Caco-2 (cell line): Measurements from ENCODE around the gene HEATR5A. TPM values are rescaled to one million over a fixed set of nuclear protein-coding genes. Genes with fewer than 3 reads are reported as not detected.

Experiments used
- BruUV-seq: library from RNA; stranded (reverse); fragments of 400-500 nt; replicated peaks from 2 replicates; lab custom pipeline; 2021; lab: Mats Ljungman, UMichigan
- CTCF ChIA-PET: fragments of 300-600 bp; sonication (Branson Sonifier 250); formaldehyde crosslinking; loops from one replicate; lab custom pipeline; 2022; ENCODE audit warnings: antibody characterized with exemption; lab: Charles Lee
- POLR2A ChIA-PET: fragments of 300-600 bp; sonication (Branson Sonifier 250); formaldehyde crosslinking; loops from one replicate; lab custom pipeline; 2022; ENCODE audit warnings: antibody characterized with exemption; lab: Charles Lee
- DNase-seq, 2 experiments: peaks; one replicate each; pipeline versions ENCODE4 v3.0.0 to v3.0.0-alpha.2; 2020 to 2022
- H3K27me3 ChIP-seq: replicated peaks from 2 replicates; pipeline ENCODE4 v1.6.0; 2011; ENCODE audit warnings: low read length; ENCODE audit not compliant: control insufficient read depth, insufficient read depth
- H3K36me3 ChIP-seq: 2 replicates; pipeline ENCODE4 v1.5.1; 2011; ENCODE audit warnings: low read length; ENCODE audit not compliant: control insufficient read depth, insufficient read depth
- H3K4me1 ChIP-seq: fragments of 250-450 bp; sonication (Bioruptor Pico); 2 replicates; pipeline ENCODE4 v1.5.1; 2020; ENCODE audit warnings: mild to moderate bottlenecking
- H3K4me3 ChIP-seq: 2 replicates; pipeline ENCODE4 v1.5.1; 2011; ENCODE audit warnings: low read depth, mild to moderate bottlenecking, control low read depth, low read length
- H3K9me3 ChIP-seq: fragments of 250-450 bp; sonication (Bioruptor Pico); 2 replicates; pipeline ENCODE4 v1.5.1; 2020; ENCODE audit warnings: mild to moderate bottlenecking, moderate library complexity
- H3K27ac Mint-ChIP-seq: one replicate; pipeline ENCODE4 v1.8.0; 2022; ENCODE audit warnings: mixed read lengths; ENCODE audit not compliant: unreplicated experiment
- H3K27me3 Mint-ChIP-seq: one replicate; pipeline ENCODE4 v1.8.0; 2022; ENCODE audit warnings: mixed read lengths; ENCODE audit not compliant: insufficient read depth, unreplicated experiment
- H3K36me3 Mint-ChIP-seq: one replicate; pipeline ENCODE4 v1.8.0; 2022; ENCODE audit warnings: mild to moderate bottlenecking, mixed read lengths; ENCODE audit not compliant: insufficient read depth, unreplicated experiment
- H3K4me1 Mint-ChIP-seq: one replicate; pipeline ENCODE4 v1.8.0; 2022; ENCODE audit warnings: low read depth, mixed read lengths; ENCODE audit not compliant: unreplicated experiment
- H3K4me3 Mint-ChIP-seq: one replicate; pipeline ENCODE4 v1.8.0; 2022; ENCODE audit warnings: mild to moderate bottlenecking, moderate library complexity, mixed read lengths; ENCODE audit not compliant: unreplicated experiment
- H3K9me3 Mint-ChIP-seq: one replicate; pipeline ENCODE4 v1.8.0; 2022; ENCODE audit warnings: mixed read lengths; ENCODE audit not compliant: unreplicated experiment
- CTCF ChIP-seq, 2 experiments: fragments of 200-600 bp in 1 of 2; IDR thresholded peaks; 1 replicate in 1 of 2; 2 replicates in 1 of 2; pipeline versions ENCODE4 v1.5.1 to v1.8.0; 2011 to 2022; ENCODE audit warnings: antibody characterized with exemption in 1 of 2, control low read depth in 1 of 2, inconsistent platforms in 1 of 2, low read depth in 1 of 2, low read length in 1 of 2, mild to moderate bottlenecking in 1 of 2, moderate library complexity in 1 of 2; ENCODE audit not compliant: insufficient read depth in 1 of 2, severe bottlenecking in 1 of 2, unreplicated experiment in 1 of 2
- intact Hi-C: fragments of 100-400 bp; cut with micrococcal nuclease; formaldehyde crosslinking; loops from one replicate; pipeline ENCODE4 v1.10.0; 2022; ENCODE audit not compliant: unreplicated experiment
- total RNA-seq: library from RNA; stranded (reverse); gene quantifications from 2 replicates; pipeline ENCODE4 v1.2.3, GENCODE V29; 2022

The HEATR5A gene
- total RNA-seq, 1 experiment from 2014 or later: 55.6 TPM

- no peaks in the 10 kb centered on the region for H3K9me3 Mint-ChIP-seq
- no peaks in the 10 kb centered on the region for H3K4me1 ChIP-seq
- no peak for TF ChIP-seq CTCF (IDR thresholded peaks at IDR 0.05; ENCODE audit: insufficient read depth in 1 of 2, low read depth in 1 of 2, low read length in 1 of 2, severe bottlenecking in 1 of 2, unreplicated experiment in 1 of 2)
- DNase-seq: no peak
- no peaks in the 10 kb centered on the region for H3K27me3 ChIP-seq
- H3K27me3 Mint-ChIP-seq: no peaks in the 10 kb centered on the region
- no TSS peak for BruUV-seq
- H3K27ac Mint-ChIP-seq: no peak overlapping the region
- ChIA-PET CTCF (no interaction called here), POLR2A (no interaction called here)
- H3K4me3 ChIP-seq: no peak overlapping the region
- no peaks in the 10 kb centered on the region for H3K36me3 ChIP-seq
- H3K36me3 Mint-ChIP-seq: peaks cover 23% of the 10 kb centered on the region
- no peaks in the 10 kb centered on the region for H3K4me1 Mint-ChIP-seq
- H3K9me3 ChIP-seq: no peaks in the 10 kb centered on the region
- no peak overlapping the region for H3K4me3 Mint-ChIP-seq
- intact Hi-C loops: no loop called here
These were observed 25.2 kb downstream of the HEATR5A start for GRCh38 chr14:31395119-31395518.

GRCh38 chr14:31391977-31392503, 28.3 kb downstream of the HEATR5A start:
- Mint-ChIP-seq H3K4me3 (no peak overlapping the region), H3K9me3 (no peaks in the 10 kb centered on the region), H3K27me3 (no peaks in the 10 kb centered on the region), H3K27ac (no peak overlapping the region), H3K4me1 (no peaks in the 10 kb centered on the region), H3K36me3 (peaks cover 6% of the 10 kb centered on the region)
- Histone ChIP-seq H3K36me3 (no peaks in the 10 kb centered on the region), H3K4me1 (no peaks in the 10 kb centered on the region), H3K4me3 (no peak overlapping the region), H3K9me3 (no peaks in the 10 kb centered on the region), H3K27me3 (no peaks in the 10 kb centered on the region)
- BruUV-seq: no TSS peak
- TF ChIP-seq CTCF (IDR thresholded peaks at IDR 0.05; ENCODE audit: insufficient read depth in 1 of 2, low read depth in 1 of 2, low read length in 1 of 2, severe bottlenecking in 1 of 2, unreplicated experiment in 1 of 2): no peak
- ChIA-PET CTCF (no interaction called here), POLR2A (no interaction called here)
- intact Hi-C loops: no loop called here
- DNase-seq: no peak

GRCh38 chr14:31391473-31391872, 28.9 kb downstream of the HEATR5A start:
- H3K9me3 Mint-ChIP-seq: no peaks in the 10 kb centered on the region
- H3K36me3 ChIP-seq: no peaks in the 10 kb centered on the region
- H3K9me3 ChIP-seq: no peaks in the 10 kb centered on the region
- H3K27ac Mint-ChIP-seq: no peak overlapping the region
- DNase-seq: no peak
- BruUV-seq: no TSS peak
- peaks cover 6% of the 10 kb centered on the region for H3K36me3 Mint-ChIP-seq
- POLR2A ChIA-PET: interaction anchor here (0.6 kb wide), 1 partner anchor 425 kb away, joined by 4 read pairs; no protein-coding TSS in a partner anchor
- no peaks in the 10 kb centered on the region for H3K27me3 ChIP-seq
- no peak overlapping the region for H3K4me3 ChIP-seq
- TF ChIP-seq CTCF (IDR thresholded peaks at IDR 0.05; ENCODE audit: insufficient read depth in 1 of 2, low read depth in 1 of 2, low read length in 1 of 2, severe bottlenecking in 1 of 2, unreplicated experiment in 1 of 2): no peak
- CTCF ChIA-PET: no interaction called here
- no peaks in the 10 kb centered on the region for H3K4me1 ChIP-seq
- H3K4me3 Mint-ChIP-seq: no peak overlapping the region
- no peaks in the 10 kb centered on the region for H3K4me1 Mint-ChIP-seq
- intact Hi-C loops: no loop called here
- H3K27me3 Mint-ChIP-seq: no peaks in the 10 kb centered on the region
